ENCODE data around the gene PVR.
"Not testable (repeated sequence)": the region's sequence is repeated elsewhere in the genome, so short reads cannot be mapped to it uniquely, and the experiment has no call there.

PVR gene

DNA sequence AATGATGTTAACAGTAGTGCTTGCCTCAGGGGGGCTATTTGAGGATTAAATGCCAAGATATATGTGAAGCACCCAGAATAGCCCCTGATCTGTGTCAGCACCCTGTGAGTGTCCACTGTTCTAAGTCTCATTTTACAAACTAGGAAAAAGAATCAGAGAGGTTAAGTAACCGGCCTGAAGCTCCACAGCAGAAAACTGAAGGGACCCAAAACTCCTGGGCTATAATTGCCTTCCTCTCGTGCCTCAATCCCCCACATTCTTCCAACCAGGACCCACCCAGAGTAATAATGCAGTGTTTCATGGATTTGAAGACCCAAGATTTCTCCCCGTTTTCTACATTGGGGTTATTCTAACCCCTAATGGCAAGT lies 2.3 kb downstream of the PVR start:
- DNase-seq = no peak

DNA sequence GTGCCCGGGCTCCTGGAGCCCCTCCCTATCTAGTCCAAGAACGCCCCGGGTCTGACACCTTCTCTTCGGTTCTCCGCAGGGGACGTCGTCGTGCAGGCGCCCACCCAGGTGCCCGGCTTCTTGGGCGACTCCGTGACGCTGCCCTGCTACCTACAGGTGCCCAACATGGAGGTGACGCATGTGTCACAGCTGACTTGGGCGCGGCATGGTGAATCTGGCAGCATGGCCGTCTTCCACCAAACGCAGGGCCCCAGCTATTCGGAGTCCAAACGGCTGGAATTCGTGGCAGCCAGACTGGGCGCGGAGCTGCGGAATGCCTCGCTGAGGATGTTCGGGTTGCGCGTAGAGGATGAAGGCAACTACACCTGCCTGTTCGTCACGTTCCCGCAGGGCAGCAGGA lies 3.4 kb downstream of the PVR start:
- DNase-seq = no peak

GRCh38 chr19:44648631-44649251 lies 5.0 kb downstream of the PVR start:
- no peak for DNase-seq

DNA sequence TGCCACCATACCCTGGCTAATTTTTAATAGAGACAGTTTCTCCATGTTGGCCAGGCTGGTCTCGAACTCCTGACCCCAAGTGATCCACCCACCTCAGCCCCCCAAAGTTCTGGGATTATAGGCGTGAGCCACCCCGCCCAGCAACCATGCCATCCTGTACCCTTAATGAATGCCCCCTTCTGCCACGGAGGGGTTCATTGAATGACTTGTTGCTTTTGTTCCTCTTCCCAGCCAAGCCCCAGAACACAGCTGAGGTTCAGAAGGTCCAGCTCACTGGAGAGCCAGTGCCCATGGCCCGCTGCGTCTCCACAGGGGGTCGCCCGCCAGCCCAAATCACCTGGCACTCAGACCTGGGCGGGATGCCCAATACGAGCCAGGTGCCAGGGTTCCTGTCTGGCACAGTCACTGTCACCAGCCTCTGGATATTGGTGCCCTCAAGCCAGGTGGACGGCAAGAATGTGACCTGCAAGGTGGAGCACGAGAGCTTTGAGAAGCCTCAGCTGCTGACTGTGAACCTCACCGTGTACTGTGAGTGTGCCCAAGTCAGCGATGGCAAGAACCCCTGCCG lies 6.0 kb downstream of the PVR start:
- DNase-seq = no peak

DNA sequence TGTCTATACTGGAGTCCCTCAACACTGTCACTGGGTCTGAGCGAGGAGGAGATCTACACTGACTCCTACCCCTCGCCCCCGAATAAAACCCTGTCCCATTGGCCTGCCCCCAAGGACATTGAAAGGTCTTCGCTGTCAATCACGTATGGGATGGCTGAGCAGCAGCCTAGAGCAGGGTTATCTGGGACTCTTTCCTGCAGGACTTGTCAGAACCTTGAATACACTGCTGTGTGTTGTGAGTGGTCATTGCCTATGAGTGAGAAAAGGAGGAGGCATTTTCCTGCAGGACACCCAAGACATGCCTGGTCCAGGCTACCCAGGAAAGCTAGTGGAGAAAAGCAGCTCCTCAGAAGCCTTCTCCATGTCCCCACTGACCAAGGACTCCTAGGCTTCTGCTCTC lies 9.6 kb downstream of the PVR start:
- no peak for DNase-seq

- no peak for DNase-seq
Observed at GRCh38 chr19:44653977-44654774, 10.5 kb downstream of the PVR start.

DNA sequence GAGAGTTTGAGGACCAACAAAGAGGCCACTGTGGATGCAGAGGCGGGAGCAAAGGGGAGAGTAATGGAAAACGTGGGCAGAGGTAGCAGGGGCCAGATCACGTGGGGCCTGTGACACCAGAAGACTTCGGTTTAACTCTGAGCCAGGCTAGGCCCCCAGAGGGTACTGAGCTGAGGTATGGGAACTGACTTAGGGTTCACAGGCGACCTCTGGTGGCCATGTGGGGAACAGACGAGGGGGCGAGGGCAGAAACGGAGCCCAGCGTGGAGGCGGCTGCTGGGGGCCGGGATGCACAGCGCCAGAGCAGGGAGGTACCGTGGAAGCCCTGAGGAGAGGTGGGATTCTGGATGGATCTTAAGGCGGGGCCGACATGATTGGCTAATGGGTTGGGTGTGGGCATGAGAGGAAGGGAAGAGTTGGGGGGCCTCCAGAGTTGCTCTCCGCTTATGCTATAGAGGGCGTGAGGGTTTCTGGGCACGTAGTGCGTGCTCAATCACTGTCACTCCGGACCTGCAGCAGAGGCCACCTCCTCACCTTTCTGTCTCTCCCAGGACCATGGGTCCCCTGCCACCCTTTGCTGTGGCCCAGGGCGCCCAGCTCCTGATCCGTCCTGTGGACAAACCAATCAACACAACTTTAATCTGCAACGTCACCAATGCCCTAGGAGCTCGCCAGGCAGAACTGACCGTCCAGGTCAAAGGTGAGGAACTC lies 13.7 kb downstream of the PVR start:
- peak; percentile 10 for DNase-seq

- DNase-seq = no peak
Observed at GRCh38 chr19:44658069-44658733, 14.5 kb downstream of the PVR start.

DNA sequence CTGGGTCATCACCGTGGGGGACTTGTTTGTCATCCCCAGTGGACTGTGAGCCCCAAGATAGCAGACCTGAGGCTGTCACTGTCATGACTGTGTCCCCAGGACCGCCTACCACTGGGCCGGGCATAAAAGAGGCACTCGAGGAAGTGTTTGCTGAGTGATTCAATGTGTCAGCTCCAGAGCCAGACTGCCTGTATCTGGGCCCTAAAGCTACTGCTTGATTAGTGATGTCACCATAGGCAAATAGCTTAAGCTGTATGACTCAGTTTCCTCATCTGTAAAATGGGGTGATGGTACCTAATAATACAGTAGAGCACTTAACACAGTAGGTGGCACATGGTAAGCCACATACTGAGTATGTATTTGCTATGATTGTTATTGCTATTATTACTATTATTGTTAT lies 16.4 kb downstream of the PVR start:
- no peak for DNase-seq

DNA sequence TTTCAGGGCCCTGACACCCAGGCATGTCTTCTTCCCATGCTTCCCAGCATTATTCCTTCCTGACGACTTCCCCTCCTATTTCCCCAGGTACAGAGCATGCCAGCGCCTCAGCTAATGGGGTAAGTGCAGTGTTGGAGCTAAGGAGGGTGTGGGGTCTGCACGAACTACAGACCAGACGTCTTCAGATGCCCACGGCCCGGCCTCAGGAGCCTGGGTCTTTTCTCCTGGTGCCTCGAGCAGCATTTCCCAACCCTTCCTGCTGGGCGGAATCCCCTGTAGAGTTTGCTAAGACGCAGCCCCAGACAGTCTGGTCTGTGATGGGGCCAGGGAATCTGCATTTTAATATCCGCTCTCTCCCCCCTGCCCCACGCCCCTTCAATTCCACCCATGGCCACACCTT lies 17.5 kb downstream of the PVR start:
- DNase-seq = no peak

DNA sequence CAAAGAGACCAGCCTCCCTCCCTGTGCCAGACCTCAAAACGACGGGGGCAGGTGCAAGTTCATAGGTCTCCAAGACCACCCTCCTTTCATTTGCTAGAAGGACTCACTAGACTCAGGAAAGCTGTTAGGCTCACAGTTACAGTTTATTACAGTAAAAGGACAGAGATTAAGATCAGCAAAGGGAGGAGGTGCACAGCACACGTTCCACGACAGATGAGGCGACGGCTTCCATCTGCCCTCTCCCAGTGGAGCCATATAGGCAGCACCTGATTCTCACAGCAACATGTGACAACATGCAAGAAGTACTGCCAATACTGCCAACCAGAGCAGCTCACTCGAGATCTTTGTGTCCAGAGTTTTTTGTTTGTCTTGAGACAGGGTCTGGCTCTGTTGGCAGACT lies 18.2 kb downstream of the PVR start:
- no peak for DNase-seq

GRCh38 chr19:44662691-44663385 lies 19.1 kb downstream of the PVR start:
- DNase-seq = peak; percentile 1

DNA sequence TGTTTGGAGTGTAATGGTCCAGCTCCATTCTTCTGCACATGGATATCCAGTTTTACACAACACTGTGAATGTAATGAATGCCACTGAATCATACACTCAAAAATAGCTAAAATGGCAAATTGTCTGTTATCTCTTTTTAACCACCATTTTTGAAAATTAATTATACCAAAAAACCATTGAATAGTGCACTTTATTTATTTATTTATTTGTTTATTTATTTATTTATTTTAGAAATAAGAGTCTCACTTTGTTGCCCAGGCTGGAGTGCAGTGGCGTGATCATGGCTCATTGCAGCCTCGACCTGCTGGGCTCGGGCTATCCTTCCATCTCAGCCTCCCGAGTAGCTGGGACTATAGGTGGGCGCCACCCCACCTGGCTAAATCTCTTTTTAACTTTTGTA lies 20.3 kb downstream of the PVR start:
- DNase-seq = no peak

GRCh38 chr19:44664976-44665375 lies 21.3 kb downstream of the PVR start:
- DNase-seq = no peak

- no peak for DNase-seq
Observed at GRCh38 chr19:44666852-44667556, 23.3 kb downstream of the PVR start.

GRCh38 chr19:44668985-44669764 lies 25.5 kb downstream of the PVR start:
- DNase-seq = no peak

DNA sequence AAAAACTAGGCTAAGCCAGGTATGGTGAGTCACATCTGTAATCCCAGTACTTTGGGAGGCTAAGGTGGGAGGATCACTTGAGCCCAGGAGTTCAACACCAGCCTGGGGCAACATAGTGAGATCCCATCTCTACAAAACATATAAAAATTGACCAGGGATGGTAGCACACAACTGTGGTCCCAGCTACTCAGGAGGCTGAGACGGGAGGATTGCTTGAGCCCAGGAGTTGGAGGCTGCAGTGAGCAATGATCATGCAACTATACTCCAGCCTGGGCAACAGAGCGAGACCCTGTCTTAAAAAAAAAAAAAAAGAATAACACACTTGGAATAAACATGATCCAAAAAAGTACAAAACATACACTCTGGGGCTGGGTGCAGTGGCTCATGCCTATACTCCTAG lies 26.3 kb downstream of the PVR start:
- DNase-seq = not testable (repeated sequence)

DNA sequence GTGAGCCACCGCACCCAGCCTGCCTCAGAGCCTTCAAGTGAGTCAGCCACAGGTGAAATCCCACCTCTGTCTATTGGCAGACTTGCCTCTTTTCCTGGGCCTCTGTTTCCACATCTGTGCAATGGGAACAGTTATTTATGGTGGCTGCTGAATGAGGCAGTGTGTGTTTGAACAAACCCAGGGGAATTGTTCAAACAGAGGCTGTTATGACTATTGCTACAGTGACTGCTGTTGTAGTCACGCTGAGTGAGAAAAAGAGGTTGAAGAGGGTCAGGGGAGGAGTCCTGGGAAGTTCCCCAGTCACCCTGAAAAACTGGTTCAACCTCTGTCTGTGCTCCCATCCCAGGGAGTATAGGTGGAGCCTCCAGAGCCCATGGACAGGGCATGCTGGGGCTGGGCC lies 27.7 kb downstream of the PVR start, which contains the start of gene CEACAM19:
Gene CEACAM19 (plus strand): TSS at position 83 of the 400 bp plus-strand sequence. CDS start 450 bp downstream, outside the sequence.
- no peak for DNase-seq

GRCh38 chr19:44672226-44672625 lies 28.5 kb downstream of the PVR start:
- no peak for DNase-seq

DNA sequence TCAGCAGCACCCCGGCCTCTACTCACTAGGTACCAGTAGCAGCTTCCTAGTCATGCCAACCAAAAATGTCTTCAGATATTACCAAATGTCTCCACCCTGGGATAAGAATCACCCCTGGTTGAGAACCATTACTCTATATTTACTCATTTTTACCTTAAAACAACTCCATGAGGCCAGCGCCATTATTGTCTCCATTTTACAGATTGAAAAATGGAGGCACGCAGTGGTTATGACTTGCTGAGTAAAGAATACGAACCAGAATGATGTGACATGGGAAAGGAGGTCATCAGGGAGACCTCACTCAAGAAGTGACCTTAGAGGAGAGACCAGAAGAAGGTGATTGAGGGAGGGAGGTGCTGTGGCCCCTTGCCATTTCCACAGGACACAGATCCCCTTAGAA lies 29.8 kb downstream of the PVR start:
- DNase-seq = no peak

DNA sequence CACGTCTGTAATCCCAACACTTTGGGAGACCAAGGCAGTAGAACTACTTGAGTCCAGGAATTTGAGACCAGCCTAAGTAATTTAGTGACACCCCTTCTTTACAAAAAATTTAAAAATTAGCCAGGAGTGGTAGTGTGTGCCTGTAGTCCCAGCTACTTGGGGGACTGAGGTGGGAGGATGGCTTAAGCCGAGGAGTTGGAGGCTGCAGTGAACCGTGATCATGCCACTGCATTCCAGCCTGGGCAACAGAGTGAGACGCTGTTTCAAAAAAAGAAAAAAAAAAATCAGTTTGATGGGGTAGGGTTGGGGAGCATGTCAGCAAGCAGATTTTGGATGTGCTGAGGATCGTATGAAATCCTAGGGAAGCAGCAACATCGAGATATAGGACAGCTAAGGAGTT lies 31.8 kb downstream of the PVR start:
- no peak for DNase-seq

Measured in NCI-H1694 treated with DMSO at 0.1 percent for 48 hours (cell line).